GM18868 (cell line): Measurements from ENCODE around the gene SLAMF7.
"Not testable (repeated sequence)": the region's sequence is repeated elsewhere in the genome, so short reads cannot be mapped to it uniquely, and the experiment has no call there.

Experiments used
- ATAC-seq: cut with Tn5 transposase; IDR thresholded peaks from one replicate; pipeline ENCODE4 v1.9.1; 2021; ENCODE audit warnings: mild to moderate bottlenecking, moderate library complexity; ENCODE audit not compliant: unreplicated experiment

Gene SLAMF7

DNA sequence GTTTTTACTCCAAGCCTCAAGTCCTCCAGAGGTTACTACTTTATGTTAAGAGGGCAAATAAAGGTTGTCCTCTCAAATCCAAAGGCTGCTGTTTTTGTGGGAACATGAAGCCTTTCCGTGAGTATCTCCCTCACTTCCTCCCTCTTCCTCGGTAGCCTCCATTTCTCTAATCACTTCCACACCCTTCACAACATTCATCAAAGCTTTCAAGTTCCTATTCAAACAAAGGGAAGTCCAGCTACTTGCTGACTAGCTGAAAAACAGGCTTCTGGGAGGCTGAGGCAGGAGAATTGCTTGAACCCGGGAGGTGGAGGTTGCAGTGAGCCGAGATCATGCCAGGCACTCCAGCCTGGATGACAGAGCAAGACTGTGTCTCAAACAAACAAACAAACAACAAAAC, 20.8 kb upstream of the SLAMF7 start:
- no peak for ATAC-seq

DNA sequence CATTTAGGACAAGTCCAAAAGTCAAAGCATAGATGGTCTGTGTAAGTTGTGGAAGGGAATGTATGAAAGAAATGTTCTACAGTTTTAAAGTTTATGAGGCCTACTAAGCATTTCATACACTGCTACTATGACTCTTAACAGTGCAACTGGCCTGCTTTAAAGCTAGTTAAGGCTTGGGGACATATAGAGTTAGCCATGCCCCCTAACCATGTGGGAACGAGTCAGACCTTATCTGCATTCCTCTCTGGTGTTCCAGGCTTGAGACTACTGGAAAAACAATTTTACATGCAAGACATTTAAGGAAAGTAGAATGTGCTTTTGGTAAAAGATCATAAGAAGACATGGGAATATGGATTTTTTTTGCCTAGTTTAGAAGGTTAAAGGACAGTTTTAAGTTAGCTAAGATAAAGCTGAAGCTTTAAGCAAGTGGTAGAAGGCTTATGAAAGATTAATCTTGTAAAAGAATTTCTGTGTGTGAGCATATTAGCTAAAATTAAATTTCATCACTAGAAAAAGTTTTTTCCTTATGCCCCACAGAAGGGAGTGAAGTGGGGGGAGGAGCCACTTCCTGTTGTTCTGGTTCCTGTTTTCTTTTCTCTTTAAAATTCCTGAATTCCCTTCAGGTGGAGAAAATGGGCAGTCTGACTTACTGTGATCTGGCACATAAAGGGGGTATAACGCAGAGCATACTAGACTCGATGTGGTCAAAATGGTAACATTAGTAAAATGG, 18.5 kb upstream of the SLAMF7 start:
- ATAC-seq, result no peak

DNA sequence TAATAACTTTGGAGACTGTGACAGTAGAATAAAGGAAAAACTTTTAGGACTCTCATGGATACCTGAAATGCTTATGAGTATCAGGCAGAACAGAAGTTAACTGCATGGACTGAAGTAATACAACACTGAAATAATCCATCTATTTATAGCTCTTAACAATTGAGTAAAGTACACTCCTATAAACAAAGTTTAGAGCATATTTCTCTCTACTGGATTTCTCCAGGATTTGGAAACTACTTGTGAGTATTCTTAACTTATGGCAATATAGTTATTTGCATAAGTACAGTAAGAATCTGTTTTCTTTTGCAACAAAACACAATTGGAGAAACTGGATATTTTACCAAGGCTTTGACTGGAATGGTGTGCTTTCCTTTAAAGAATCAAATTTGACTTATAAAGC, 17.6 kb upstream of the SLAMF7 start:
- ATAC-seq, result no peak

DNA sequence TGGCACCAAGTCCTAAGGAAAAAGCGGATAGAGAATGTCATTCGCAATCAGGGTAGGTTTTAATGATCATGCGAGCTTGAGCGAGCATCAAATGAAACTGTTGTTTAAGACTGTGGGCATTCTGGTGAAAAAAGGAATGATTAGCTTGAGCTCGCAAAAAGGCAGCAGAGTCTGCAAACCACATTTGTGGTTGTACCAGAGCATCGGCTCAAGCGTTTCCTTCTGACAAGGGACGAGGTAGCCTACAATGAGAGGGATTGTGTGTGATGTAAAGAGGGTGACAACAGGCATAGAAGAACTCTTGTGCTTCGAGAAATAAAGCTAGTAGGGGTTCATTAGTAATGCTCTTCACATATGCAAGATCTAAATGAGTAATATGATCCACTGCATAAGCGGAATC, 16.3 kb upstream of the SLAMF7 start:
- no peak for ATAC-seq

DNA sequence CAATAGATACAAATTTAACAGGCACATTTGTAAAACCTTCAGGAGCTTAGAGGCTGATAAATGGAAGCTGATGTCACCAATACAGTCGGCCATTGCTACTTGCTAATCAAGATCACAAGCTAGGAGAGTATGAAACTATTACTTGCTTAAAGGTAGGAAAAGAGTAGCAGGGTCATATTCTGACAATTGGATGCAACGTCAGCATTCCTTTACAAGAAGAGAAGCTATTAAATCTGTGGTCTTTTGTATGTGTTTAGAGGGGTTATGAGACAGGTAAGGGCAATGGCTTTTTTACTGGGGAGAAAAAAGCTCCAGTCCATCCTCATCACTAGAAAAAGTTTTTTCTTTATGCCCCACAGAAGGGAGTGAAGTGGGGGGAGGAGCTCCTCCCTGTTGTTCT, 15.7 kb upstream of the SLAMF7 start:
- ATAC-seq, result no peak

DNA sequence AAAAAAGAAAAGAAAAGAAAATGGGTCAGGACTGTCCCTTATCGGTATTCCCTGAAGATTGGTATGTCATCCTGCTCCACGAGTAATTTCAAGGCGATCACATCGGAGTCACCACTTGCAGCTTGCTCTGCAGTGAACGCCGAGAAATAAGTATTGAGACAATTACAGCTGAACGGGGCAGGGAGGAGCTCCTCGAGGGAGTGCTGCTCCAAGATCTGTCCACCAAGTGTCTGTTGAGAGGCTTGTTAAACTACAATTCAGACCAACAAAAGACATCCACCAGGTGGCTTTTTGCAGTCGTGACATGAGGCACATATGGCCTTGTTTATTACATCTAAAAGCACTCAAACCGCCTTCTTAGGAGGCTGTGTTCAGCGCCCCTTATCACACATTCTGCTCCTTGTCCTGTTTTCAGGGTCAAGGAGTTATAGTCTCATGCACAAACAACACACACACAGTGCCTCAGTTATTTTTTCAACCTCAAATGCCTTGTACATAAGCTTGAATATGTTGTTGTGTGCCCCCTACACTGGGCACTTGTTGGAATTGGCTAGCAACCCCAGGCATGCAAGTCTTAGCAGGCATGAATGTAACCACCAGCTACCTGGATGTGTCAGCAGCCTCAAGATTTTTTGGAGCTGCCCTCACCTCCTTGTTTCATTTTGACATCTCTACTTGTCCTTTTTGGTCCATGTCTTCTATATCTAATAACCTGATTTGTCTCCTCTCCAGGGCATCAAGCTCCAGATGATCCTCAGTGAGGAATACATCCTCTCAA, 14.4 kb upstream of the SLAMF7 start:
- no peak for ATAC-seq

DNA sequence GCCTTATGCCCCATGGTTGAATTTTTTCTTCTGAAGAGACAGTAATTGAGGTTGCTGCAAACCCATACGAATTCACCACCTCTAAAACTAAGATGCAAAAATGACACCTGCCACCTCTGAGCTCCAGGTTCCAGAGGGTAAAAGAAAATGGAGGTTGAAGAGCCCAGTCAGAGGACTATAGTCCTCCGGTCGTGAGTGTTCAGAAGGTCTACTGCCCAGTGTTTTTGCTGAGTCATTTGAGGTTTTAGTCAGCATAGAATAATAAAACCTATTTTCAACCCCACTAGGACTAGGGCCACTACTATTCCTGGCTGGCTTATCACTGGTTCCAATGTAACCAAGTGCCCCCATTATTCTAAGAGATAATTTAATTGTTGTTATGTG, 12.9 kb upstream of the SLAMF7 start:
- peak; percentile 35 for ATAC-seq

DNA sequence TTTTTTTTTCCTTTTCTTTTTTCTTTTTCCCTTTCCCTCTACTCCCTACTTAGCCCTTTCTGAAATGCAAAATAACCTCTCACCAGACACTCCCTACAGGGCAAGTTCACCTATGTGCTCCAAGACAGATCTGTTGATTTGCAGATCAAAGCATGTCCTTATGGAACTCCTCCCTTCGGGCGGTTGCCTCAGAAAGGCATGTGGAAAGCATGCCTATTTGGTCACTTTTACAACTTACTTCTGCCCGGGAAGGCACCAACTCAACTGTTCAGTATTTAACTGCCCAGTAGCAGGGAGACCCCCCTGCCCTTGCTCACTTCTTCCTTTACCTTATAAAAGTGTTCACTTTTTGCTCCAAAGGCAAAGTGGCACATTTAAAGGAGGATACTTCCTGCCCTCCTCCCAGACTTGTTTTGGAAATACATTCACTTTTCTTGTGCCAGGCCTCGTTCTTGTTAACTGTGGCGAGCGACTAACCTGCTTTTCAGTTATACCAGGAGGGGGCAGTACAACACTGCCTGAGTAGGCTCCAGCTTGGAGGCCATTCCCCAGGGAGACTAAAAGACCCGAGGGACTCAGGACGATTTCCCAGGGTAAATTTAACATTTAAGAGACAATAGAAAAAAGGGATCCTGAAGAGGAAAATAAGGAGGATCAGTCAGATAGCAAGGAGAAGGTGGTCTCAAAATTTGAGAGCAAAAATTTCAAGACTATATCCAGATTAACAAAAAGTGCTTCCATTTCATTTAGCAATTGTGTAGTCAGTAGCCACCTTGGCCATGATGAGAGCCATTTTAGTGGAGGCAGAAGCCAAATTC, 12.3 kb upstream of the SLAMF7 start:
- peak; percentile 67 for ATAC-seq

DNA sequence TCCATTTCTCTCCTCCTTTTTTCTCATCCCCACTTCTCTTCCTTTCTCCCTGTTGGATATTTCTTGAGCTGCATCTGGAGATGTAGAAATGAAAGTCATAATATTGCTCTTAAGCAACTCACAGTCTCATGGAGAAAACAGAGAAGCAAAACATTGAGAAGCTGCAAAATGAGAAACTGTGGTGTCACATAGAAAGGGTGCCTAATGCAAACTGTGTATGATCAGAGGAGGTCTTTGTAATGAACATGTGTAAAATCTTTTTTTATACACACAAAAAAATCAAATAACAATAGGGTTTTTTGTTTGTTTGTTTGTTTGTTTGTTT, 11.8 kb upstream of the SLAMF7 start:
- no peak for ATAC-seq

DNA sequence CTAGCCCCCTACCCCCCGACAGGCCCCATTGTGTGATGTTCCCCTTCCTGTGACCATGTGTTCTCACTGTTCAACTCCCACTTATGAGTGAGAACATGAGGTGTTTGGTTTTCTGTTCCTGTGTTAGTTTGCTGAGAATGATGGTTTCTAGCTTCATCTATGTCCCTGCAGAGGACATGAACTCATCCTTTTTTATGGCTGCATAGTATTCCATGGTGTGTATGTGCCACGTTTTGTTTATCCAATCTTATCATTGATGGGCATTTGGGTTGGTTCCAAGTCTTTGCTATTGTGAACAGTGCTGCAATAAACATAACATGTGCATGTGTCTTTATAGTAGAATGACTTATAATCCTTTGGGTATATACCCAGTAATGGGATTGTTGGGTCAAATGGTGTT, 7.5 kb upstream of the SLAMF7 start:
- ATAC-seq, result not testable (repeated sequence)

DNA sequence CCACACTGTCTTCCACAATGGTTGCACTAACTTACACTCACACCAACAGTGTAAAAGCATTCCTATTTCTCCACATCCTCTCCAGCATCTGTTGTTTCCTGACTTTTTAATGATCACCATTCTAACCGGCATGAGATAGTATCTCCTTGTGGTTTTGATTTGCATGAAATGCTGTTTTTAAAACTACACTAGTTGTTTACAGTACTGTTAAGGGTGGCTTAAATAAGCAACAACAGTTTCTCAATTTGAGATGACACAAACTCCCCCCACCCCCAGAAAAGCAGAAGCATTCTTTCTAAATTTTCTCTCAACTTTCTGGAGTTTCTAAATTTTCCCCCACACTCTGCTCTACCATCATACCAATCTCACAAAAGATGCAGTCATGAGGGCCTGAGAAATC, 7.1 kb upstream of the SLAMF7 start:
- peak; percentile 57 for ATAC-seq

DNA sequence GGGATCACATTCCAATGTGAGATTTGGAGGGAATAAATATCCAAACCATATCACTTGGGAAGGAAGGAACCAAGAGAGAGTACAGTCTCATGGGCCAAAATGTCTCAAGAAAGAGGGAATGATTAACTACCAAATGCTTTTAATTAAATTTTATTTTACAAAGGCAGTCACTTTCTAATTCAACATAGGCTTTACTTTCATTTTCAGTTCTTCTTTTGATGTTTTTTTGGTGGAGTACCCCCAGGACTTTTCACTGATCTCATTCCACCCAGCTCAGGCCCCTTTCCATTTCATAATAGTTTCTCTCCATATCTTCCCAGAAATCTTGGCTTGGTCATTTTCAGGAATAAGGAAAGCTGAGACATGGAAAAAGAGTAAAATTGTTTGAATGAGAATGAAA, 5.1 kb upstream of the SLAMF7 start:
- ATAC-seq, result no peak

DNA sequence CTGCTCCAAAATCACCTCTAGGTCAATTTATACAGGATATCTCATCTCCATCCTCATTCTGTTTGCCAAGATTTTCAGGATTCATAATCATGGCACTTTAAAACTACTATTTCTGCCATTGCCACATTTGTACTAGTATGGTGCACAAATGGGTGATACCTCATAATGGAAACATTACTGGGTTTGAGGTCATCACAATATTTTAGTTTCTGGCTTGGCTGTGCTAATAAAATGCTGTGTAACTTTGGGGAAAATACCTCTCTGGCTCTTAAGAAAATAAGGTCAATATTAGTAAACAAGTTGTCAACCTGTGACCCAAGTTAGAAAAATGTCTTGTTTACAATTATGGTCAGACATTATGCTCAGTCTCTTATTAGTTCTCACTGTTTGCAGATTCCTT, 4.7 kb upstream of the SLAMF7 start:
- ATAC-seq, result no peak

DNA sequence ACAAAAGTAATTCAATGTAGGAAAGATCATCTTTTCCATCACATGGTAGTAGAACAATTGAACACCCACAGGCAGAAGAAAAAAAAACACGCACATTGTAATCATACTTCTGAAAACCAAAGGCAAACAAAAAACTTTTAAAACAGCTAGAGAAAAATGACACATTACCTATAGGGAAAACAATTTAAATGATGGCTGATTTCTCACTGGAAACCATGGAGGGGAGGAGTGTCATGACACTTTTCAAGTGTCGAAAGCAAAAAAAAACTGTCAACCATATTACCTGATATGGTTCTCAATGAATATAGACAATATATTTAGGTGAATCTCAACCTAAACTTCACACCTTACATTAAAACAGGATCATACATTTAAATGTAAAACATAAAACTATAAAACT, 776 bp upstream of the SLAMF7 start:
- no peak for ATAC-seq

DNA sequence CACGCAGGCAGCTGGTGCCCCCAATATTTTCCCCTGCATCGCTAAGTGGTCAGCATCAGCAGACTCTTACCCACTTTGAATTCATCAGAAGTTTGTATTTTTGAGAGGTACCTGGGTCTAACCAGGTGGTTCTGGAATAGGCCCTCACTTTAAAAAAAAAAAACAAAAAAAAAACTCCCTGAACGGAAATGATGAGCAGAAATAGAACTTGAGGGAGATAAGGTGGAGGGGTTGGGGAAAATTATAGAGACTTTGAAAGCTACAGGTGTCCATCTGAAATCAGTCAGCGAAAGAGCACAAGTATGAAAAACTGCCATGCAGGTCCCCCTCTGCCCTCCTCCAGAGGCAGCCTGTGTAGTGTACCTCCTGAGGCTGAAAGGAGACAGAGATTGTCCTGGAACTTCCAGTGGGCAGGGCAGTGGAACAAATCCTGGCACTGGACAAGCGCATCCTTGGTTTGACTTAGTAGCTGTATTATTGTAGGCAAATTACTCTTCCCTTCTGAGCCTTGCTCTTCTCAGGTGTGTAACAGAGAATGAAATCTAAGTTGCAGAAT, 1.2 kb downstream of the SLAMF7 start:
- ATAC-seq, result no peak

DNA sequence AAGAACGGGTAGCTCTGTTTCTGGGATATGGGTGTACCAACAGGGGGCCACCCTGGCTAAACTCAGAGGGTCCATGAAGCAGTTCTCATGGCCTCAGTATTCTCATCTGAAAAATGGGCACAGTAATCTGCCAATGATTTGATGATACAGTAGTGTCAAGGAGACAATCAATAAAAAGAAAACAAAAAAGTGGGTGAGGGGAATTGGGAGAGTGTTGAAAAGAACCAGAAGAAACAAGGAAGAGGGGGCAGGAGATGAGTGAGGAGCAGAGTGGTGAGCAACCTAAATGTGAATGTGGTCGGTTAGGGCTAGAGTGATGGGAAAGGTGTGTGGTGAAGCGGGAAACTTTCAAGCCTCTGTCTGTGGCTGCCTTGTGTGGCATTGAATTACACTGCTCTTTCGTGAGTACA, 2.0 kb downstream of the SLAMF7 start:
- ATAC-seq, result no peak

DNA sequence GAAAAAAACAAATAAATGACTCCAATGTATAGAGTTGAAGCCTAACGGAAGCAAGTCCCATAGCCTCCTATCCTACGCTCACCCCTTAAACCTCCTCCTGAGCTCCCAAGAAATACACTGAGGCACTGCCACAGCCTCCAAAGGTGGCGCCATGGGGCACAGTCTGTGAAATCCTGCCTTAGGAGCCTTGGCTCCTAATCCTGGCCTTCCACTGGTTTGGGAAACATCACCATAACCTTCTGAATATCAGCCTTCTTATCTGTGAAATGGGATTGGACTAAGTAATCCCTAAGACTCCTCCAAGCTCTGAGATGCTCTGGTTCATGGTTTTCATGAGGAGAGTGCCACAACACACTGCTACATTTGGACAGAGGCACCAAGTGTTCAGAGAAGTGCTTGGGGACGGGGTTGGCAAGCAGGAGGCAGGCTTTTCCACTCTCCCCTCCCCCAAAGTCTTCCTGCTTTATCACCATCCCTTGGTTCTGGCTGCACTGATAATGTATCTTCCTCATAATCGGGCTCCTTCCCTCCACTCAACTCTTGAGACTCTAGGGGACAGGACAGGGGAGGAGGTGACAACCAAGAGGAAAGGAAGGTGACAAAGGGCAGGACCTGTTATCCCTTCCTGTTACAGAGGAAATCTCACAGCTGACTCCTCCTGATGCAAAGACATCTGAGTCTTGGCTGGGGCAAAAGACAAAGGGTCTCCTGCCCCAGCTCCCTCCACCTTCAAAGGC, 2.7 kb downstream of the SLAMF7 start:
- no peak for ATAC-seq

DNA sequence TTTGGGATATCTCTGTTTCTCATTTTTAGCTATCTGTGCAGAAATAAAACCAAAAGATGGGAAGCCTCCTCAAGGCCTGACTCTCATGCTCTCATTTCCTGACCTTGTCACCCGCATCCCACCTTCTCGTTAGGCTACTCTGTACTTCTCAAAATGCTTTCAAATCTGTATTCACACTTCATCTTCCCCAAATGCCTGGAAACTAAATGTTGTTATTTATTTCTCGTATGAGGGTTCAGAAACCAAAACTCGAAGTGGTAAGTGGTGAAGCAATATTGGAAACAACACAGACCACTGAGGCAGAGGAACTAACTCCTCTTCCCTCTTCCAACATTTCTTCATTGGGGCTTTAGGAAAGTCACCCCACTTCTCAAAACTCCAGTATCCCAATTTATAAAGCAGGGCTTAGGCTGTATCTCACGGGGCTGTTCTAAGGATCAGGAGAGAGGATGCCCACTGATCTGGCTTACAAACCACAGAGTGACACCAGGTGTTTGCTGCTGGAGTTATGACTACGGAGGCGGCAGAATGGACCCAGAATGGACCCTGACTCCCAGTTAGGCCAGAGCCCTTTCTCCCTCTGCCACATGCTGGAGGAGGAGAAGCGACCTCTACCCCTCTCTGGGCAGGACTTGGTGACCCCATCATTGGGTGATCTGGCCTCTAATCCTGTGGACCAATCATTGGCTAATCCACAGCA, 3.5 kb downstream of the SLAMF7 start:
- ATAC-seq, result no peak

DNA sequence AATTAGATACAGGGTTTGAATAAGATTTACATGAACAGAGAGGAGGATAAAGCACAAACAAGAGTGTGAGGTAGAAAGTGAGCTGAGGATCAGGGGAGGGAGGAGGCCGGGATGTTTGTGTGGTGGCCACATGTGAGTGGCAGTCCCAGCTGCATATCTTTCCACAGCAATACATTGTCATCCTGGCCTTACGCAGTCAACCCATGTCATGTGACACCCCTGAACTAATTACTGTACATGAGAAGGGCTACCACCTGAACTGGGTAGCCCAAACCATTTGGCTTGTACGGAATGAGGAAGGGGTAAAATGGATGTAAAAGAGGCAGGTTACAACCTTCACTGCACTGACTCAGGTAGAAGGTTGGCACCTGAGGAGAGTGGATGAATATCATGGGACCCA, 4.2 kb downstream of the SLAMF7 start:
- no peak for ATAC-seq

DNA sequence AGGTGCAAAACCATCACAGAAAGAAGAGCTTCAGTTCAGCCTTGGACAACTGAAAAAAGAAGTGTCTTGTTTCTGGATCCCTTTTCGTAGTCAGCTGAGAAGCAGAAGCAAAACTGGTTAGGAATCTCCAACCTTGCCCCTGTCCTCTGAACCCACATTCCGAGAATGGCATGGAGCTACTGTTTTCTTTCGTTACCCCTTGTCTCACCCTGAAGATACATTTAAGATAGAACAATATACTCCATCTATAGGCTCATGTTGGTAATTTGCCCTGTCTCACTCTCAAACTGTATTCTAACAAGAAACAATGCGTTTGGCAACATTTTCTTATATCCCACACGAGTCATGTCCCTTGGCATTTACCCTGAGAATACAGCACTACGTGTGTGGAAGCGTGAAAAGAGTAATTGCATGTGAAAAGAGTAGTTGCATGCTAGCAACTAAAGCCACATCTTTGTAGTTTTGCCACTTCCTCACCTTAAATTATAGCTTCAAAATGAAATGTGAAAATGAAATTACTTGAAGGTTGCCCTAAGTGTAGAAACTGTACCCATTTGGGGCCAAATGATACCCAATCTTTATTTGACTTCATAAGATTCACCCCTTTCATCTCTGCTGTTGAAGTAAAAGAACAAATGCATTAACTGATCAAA, 5.3 kb downstream of the SLAMF7 start:
- peak; percentile 52 for ATAC-seq
